ENCODE measurements around the gene GRIP2. TPM values are rescaled to one million over a fixed set of nuclear protein-coding genes. Genes with fewer than 3 reads are reported as not detected.
A peak's percentile ranks its signal among the peaks of the same experiment; 100 is the strongest.

The GRIP2 gene
- total RNA-seq, 6 experiments from 2014 or later, result 0.04 to 0.44 (median 0.33) TPM; not detected in 1

- Histone ChIP-seq H3K4me3 (no peak overlapping the region), H3K36me3 (no peaks in the 10 kb centered on the region), H3K27ac (no peak overlapping the region), H3K27me3 (no peaks in the 10 kb centered on the region), H3K4me1 (peaks cover 0 to 2% (median 0%) of the 10 kb centered on the region in 4 donors), H3K9me3 (no peaks in the 10 kb centered on the region)
- ATAC-seq (no peak), DNase-seq (no peak)
- TF ChIP-seq, protein P1, sequence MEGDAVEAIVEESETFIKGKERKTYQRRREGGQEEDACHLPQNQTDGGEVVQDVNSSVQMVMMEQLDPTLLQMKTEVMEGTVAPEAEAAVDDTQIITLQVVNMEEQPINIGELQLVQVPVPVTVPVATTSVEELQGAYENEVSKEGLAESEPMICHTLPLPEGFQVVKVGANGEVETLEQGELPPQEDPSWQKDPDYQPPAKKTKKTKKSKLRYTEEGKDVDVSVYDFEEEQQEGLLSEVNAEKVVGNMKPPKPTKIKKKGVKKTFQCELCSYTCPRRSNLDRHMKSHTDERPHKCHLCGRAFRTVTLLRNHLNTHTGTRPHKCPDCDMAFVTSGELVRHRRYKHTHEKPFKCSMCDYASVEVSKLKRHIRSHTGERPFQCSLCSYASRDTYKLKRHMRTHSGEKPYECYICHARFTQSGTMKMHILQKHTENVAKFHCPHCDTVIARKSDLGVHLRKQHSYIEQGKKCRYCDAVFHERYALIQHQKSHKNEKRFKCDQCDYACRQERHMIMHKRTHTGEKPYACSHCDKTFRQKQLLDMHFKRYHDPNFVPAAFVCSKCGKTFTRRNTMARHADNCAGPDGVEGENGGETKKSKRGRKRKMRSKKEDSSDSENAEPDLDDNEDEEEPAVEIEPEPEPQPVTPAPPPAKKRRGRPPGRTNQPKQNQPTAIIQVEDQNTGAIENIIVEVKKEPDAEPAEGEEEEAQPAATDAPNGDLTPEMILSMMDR (IDR thresholded peaks at IDR 0.05), result no peak
- TF ChIP-seq POLR2A (IDR thresholded peaks at IDR 0.05), result no peak
- intact Hi-C loops (cut with DNase I), result loop anchor here (5.0 to 10.0 kb wide), 3 partner anchors 201 to 569 kb away; no protein-coding TSS in a partner anchor
- WGBS (ENCODE audit: insufficient coverage, low coverage, low lambda C conversion rate, missing lambda C conversion rate), result 73% methylated on average over 11 of the region's 26 CpGs
Measured at GRCh38 chr3:14463330-14464140, 76.6 kb downstream of the GRIP2 start.

GRCh38 chr3:14462738-14463137, 77.4 kb downstream of the GRIP2 start:
- intact Hi-C loops (cut with DNase I), result loop anchor here (5.0 to 10.0 kb wide), 3 partner anchors 200 to 568 kb away; no protein-coding TSS in a partner anchor
- no peaks in the 10 kb centered on the region for H3K9me3 ChIP-seq
- H3K4me1 ChIP-seq, result peaks cover 0 to 2% (median 0%) of the 10 kb centered on the region in 4 donors
- H3K27ac ChIP-seq, result no peak overlapping the region
- H3K4me3 ChIP-seq, result no peak overlapping the region
- DNase-seq, result no peak
- TF ChIP-seq, protein P1 (IDR thresholded peaks at IDR 0.05), result no peak
- no peak for TF ChIP-seq POLR2A (IDR thresholded peaks at IDR 0.05)
- WGBS (ENCODE audit: insufficient coverage, low coverage, low lambda C conversion rate, missing lambda C conversion rate), result 68% methylated on average over 9 of the region's 9 CpGs
- H3K27me3 ChIP-seq, result no peaks in the 10 kb centered on the region
- no peaks in the 10 kb centered on the region for H3K36me3 ChIP-seq
- ATAC-seq, result no peak

DNA sequence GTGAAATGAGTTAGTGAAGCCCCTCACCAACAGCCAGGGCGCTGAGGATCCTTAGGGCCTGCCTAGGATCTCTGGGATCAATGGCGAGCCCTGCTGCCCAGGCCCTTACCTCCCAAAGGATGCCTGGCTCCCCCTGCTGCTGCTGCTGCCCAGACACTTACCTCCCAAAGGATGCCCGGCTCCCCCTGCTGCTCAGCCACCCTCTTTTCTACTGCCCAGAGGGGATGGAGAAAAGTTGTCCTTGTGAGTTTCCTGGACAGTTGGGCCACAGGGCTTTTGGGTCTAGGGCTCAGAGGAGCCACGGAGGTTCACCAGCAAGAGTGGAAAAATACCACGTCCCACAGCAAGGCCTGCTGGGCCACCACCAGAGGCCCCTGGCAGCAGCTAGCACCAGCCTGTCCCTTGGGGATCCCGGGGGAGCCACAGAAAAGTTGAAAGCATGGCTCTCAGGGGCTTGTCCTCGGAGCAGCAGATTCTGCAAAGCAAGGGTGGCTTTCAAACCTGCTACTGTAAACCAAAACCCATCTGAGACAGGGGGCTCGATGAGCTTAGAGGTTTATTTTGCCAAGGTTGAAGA, 78.3 kb downstream of the GRIP2 start:
- Histone ChIP-seq H3K27ac (no peak overlapping the region), H3K27me3 (no peaks in the 10 kb centered on the region), H3K36me3 (no peaks in the 10 kb centered on the region), H3K4me3 (no peak overlapping the region), H3K9me3 (no peaks in the 10 kb centered on the region), H3K4me1 (peaks cover 0 to 2% (median 0%) of the 10 kb centered on the region in 4 donors)
- intact Hi-C loops (cut with DNase I), result loop anchor here (5.0 to 10.0 kb wide), 3 partner anchors 200 to 567 kb away; no protein-coding TSS in a partner anchor
- WGBS (ENCODE audit: insufficient coverage, low coverage, low lambda C conversion rate, missing lambda C conversion rate), result 80% methylated on average over 3 of the region's 8 CpGs
- DNase-seq, result peak; percentile 67 to 76 (median 74)
- ATAC-seq, result peak; percentile 80 to 90 (median 85)
- TF ChIP-seq, protein P1 (IDR thresholded peaks at IDR 0.05), result peak; percentile 58 to 70 (median 63)
- no peak for TF ChIP-seq POLR2A (IDR thresholded peaks at IDR 0.05)

DNA sequence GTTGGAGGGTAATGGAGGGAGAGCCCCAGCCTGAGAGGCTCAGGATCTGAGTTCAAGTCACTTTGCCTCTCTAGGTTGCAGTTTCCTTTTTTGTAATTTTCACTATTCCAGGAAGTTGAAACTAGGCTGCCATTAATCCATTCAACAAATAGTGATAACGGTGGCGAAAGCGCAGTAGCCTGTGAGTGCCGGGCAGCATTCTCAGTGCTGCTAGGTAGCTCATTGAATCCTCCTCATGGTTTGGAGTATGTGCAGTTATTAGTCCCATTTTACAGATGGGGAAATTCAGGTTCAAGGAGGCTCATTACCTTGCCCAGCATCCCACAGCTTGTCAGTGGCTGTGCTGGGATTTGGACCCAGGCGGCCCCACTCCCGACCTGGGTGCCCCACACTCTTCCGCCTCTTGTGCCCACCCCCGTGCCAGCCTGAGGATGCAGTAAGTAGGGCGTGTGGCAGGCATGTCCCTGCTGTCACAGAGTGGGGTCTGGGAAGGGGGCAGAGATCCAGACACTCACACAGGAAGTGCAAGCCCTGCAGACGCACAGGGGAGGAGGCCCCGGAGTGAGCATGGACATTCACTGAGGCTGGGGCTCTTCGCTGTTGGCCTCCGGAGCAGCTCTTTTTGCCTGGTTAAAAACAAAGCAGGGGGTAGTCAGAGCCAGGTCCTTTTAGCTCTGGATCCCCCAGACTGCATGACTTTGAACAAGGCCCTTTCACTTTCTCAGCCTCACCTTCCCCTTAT, 79.0 kb downstream of the GRIP2 start:
- intact Hi-C loops (cut with DNase I), result loop anchor here (5.0 to 10.0 kb wide), 3 partner anchors 199 to 566 kb away; no protein-coding TSS in a partner anchor
- no peaks in the 10 kb centered on the region for H3K27me3 ChIP-seq
- peaks cover 0 to 2% (median 0%) of the 10 kb centered on the region in 4 donors for H3K4me1 ChIP-seq
- DNase-seq, result no peak
- H3K4me3 ChIP-seq, result no peak overlapping the region
- whole genome bisulfite sequencing (ENCODE audit: insufficient coverage, low coverage, low lambda C conversion rate, missing lambda C conversion rate), result 64% methylated on average over 6 of the region's 13 CpGs
- no peak overlapping the region for H3K27ac ChIP-seq
- no peaks in the 10 kb centered on the region for H3K9me3 ChIP-seq
- TF ChIP-seq, protein P1 (IDR thresholded peaks at IDR 0.05), result no peak
- TF ChIP-seq POLR2A (IDR thresholded peaks at IDR 0.05), result no peak
- no peak for ATAC-seq
- H3K36me3 ChIP-seq, result no peaks in the 10 kb centered on the region
